Measurements from ENCODE around the gene DYNLT5.

DYNLT5 gene

DNA sequence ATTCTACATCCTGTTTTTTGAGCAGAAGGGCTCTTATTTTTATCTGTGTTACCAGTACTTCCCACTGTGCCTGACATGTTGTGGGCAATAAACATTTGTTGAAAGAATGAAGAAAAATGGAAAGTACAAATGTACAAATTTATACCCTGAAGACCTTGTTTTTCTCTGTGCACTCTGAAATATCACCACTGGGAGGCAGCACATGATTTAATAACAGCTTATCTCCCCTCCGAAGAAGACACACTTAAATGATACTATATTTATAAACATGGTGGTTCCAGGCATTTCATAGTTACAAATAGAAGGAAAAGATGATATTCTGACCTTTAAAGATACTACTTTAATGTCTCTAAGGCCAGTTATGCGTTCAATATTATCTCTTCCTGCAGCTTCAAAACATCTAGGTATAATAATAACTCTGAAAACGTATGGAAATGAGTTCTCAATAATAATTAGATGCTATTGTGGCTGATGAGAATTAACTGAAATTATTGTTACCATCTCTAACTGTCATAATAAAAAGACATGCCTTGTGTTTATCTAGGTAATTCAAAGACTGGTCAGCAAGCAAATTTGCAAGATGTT lies 12.8 kb downstream of the DYNLT5 start:
- no peaks in the 10 kb centered on the region for H4K20me1 ChIP-seq (ENCODE audit: insufficient read depth, low read length)
- H3K79me2 ChIP-seq (ENCODE audit: low read length) = no peaks in the 10 kb centered on the region
- no peaks in the 10 kb centered on the region for H3K9me3 ChIP-seq (replicated peaks; ENCODE audit: insufficient read depth, low read length)
- H3K27me3 ChIP-seq (replicated peaks; ENCODE audit: insufficient read depth, low read length) = no peaks in the 10 kb centered on the region
- H3K27ac ChIP-seq (ENCODE audit: low read length) = no peak overlapping the region
- H2AFZ ChIP-seq (ENCODE audit: low read length) = peak overlapping the region; percentile 13; the same call in 1 of the 2 replicates
- no peaks in the 10 kb centered on the region for H3K9me2 ChIP-seq (replicated peaks; ENCODE audit: insufficient read depth, low read length)
- H3K4me3 ChIP-seq (ENCODE audit: low read length) = no peak overlapping the region
- no peak for TF ChIP-seq EZH2 (optimal IDR thresholded peaks at IDR 0.05; ENCODE audit: low read depth, low read length)
- TF ChIP-seq, protein P1, sequence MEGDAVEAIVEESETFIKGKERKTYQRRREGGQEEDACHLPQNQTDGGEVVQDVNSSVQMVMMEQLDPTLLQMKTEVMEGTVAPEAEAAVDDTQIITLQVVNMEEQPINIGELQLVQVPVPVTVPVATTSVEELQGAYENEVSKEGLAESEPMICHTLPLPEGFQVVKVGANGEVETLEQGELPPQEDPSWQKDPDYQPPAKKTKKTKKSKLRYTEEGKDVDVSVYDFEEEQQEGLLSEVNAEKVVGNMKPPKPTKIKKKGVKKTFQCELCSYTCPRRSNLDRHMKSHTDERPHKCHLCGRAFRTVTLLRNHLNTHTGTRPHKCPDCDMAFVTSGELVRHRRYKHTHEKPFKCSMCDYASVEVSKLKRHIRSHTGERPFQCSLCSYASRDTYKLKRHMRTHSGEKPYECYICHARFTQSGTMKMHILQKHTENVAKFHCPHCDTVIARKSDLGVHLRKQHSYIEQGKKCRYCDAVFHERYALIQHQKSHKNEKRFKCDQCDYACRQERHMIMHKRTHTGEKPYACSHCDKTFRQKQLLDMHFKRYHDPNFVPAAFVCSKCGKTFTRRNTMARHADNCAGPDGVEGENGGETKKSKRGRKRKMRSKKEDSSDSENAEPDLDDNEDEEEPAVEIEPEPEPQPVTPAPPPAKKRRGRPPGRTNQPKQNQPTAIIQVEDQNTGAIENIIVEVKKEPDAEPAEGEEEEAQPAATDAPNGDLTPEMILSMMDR (IDR thresholded peaks at IDR 0.05; ENCODE audit: low read length) = peak; percentile 78
- H3K4me2 ChIP-seq (ENCODE audit: low read depth, low read length) = peak overlapping the region; percentile 4; the same call in 1 of the 2 replicates
- H3K36me3 ChIP-seq (replicated peaks; ENCODE audit: insufficient read depth, low read length) = no peaks in the 10 kb centered on the region
- H3F3A ChIP-seq (ENCODE audit: insufficient read depth, low read length) = peaks cover 32% of the 10 kb centered on the region
- peaks cover 47% of the 10 kb centered on the region for H3K4me1 ChIP-seq (ENCODE audit: low read length)
- DNase-seq = peak; percentile 72
- H3K9ac ChIP-seq (ENCODE audit: low read length) = no peak overlapping the region

DNA sequence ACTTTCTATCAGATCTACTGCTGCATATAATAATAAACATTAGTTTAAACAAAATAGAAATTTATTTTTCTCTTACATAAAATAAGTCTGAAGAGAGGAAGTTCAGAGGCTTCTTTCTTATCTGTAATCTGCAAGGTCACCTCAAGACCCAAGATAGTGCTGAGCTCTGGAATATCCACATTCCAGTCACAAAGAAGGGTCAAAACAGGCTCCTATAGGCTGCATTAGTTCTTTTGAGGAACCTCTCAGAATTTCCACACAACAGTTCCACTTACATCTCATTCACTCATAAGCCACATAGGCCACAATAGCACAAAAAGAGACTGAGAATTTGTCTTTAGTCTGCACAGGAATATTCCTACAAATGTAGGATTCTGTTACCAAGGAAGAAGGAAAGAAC lies 15.4 kb downstream of the DYNLT5 start:
- Histone ChIP-seq H3K27me3 (replicated peaks; ENCODE audit: insufficient read depth, low read length) (no peaks in the 10 kb centered on the region), H3K4me1 (ENCODE audit: low read length) (peaks cover 48% of the 10 kb centered on the region), H3K9ac (ENCODE audit: low read length) (no peak overlapping the region), H3K9me3 (replicated peaks; ENCODE audit: insufficient read depth, low read length) (no peaks in the 10 kb centered on the region), H4K20me1 (ENCODE audit: insufficient read depth, low read length) (no peaks in the 10 kb centered on the region), H2AFZ (ENCODE audit: low read length) (no peak overlapping the region), H3K4me3 (ENCODE audit: low read length) (no peak overlapping the region), H3K27ac (ENCODE audit: low read length) (no peak overlapping the region), H3F3A (ENCODE audit: insufficient read depth, low read length) (peaks cover 24% of the 10 kb centered on the region), H3K79me2 (ENCODE audit: low read length) (no peaks in the 10 kb centered on the region), H3K9me2 (replicated peaks; ENCODE audit: insufficient read depth, low read length) (no peaks in the 10 kb centered on the region), H3K4me2 (ENCODE audit: low read depth, low read length) (no peak overlapping the region), H3K36me3 (replicated peaks; ENCODE audit: insufficient read depth, low read length) (no peaks in the 10 kb centered on the region)
- DNase-seq = no peak
- no peak for TF ChIP-seq EZH2phosphoT487 (IDR thresholded peaks at IDR 0.05; ENCODE audit: low read length)
- TF ChIP-seq, protein P1 (IDR thresholded peaks at IDR 0.05; ENCODE audit: low read length) = no peak
- TF ChIP-seq EZH2 (optimal IDR thresholded peaks at IDR 0.05; ENCODE audit: low read depth, low read length) = no peak

- peak; percentile 81 for DNase-seq
- no peaks in the 10 kb centered on the region for H3K9me2 ChIP-seq (replicated peaks; ENCODE audit: insufficient read depth, low read length)
- peak overlapping the region; percentile 92 for H3K4me2 ChIP-seq (ENCODE audit: low read depth, low read length)
- no peaks in the 10 kb centered on the region for H4K20me1 ChIP-seq (ENCODE audit: insufficient read depth, low read length)
- peaks cover 19% of the 10 kb centered on the region for H3F3A ChIP-seq (ENCODE audit: insufficient read depth, low read length)
- H3K27me3 ChIP-seq (replicated peaks; ENCODE audit: insufficient read depth, low read length) = no peaks in the 10 kb centered on the region
- H3K79me2 ChIP-seq (ENCODE audit: low read length) = no peaks in the 10 kb centered on the region
- H3K27ac ChIP-seq (ENCODE audit: low read length) = peak overlapping the region; percentile 74; the same call in 1 of the 2 replicates
- peaks cover 45% of the 10 kb centered on the region for H3K4me1 ChIP-seq (ENCODE audit: low read length)
- peak overlapping the region; percentile 56; the same call in 1 of the 2 replicates for H3K4me3 ChIP-seq (ENCODE audit: low read length)
- no peaks in the 10 kb centered on the region for H3K36me3 ChIP-seq (replicated peaks; ENCODE audit: insufficient read depth, low read length)
- H3K9me3 ChIP-seq (replicated peaks; ENCODE audit: insufficient read depth, low read length) = no peaks in the 10 kb centered on the region
- peak overlapping the region; percentile 50 for H3K9ac ChIP-seq (ENCODE audit: low read length)
- TF ChIP-seq EZH2 (optimal IDR thresholded peaks at IDR 0.05; ENCODE audit: low read depth, low read length) (no peak), EZH2phosphoT487 (IDR thresholded peaks at IDR 0.05; ENCODE audit: low read length) (no peak)
- TF ChIP-seq, protein P1 (IDR thresholded peaks at IDR 0.05; ENCODE audit: low read length) = no peak
- no peak overlapping the region for H2AFZ ChIP-seq (ENCODE audit: low read length)
Observed at GRCh38 chr1:66768965-66769364, 16.7 kb downstream of the DYNLT5 start.

Data from MM.1S (cell line).